Measurements from ENCODE around the gene PCSK4. TPM values are rescaled to one million over a fixed set of nuclear protein-coding genes. Genes with fewer than 3 reads are reported as not detected.

PCSK4 gene
- total and polyA plus RNA-seq, 9 of the 15 experiments (the other 6 are each of a cell fraction or from before 2014, with no cell fraction given): 0.01 to 9.1 (median 2.1) TPM; not detected in 1

DNA sequence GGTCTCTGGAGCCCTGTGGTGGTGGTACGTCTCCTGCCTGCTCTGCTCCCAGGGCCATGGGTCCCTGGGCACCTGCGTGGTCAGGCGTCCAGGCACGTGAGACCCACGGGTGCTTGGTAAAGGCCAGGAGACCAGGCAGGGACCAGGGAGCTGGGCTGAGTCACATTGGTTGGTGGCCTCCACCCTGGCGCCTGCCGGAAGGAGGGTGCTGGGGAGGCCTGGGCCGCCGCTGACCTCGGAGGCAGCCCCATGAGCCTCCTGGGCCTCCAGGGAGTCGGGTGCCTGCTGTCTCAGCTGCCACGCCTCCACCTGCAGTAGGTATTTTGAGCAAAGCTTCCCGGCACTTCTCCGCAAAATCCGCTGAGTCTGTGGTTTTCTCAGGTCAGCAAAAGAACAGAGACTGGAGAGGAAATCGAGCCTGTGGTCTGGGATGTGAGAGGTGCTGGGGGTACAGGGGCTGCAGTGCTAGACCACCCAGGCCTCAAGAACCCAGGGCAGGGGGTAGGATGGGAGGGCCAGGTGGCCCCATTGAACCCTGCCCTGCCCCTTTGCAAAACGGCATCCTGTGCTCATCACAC, 30.1 kb upstream of the PCSK4 start:
- ChIA-PET POLR2A (interaction anchor here (0.5 to 1.0 kb wide), 2 partner anchors 9 to 582 kb away, joined by 3 to 4 read pairs; no protein-coding TSS in a partner anchor), CTCF (ENCODE audit: low intra/inter-chr PET ratio) (no interaction called here)
- Histone ChIP-seq H3K79me2 (ENCODE audit: control insufficient read depth, insufficient read depth, low read length) (no peaks in the 10 kb centered on the region), H4K20me1 (replicated peaks; ENCODE audit: control insufficient read depth, insufficient read depth, low read length) (peaks cover 11% of the 10 kb centered on the region), H3K27me3 (ENCODE audit: control insufficient read depth in 2 of 2, insufficient read depth in 2 of 2, low read length in 2 of 2) (peaks cover 11 to 19% of the 10 kb centered on the region in 2 experiments; a peak in 4 of 5 replicates), H3K9me1 (ENCODE audit: control insufficient read depth, insufficient read depth, low read length) (no peaks in the 10 kb centered on the region), H3K4me2 (ENCODE audit: insufficient read depth, low read length) (no peak overlapping the region), H3K9ac (ENCODE audit: insufficient read depth in 1 of 2, low read depth in 2 of 2, low read length in 2 of 2) (peak overlapping the region in 1 of 2 experiments; percentile 52; a peak in 1 of 4 replicates), H3K27ac (ENCODE audit: extremely low read depth, low read depth, low read length) (no peak overlapping the region), H3K9me3 (replicated peaks; ENCODE audit: control insufficient read depth, insufficient read depth, low read depth, low read length) (peaks cover 3% of the 10 kb centered on the region), H3K36me3 (ENCODE audit: control insufficient read depth, insufficient read depth, low read length) (no peaks in the 10 kb centered on the region), H3K4me1 (replicated peaks in 1 of 2; ENCODE audit: control insufficient read depth in 2 of 2, insufficient read depth in 2 of 2, low read length in 2 of 2) (peaks cover 3 to 43% of the 10 kb centered on the region in 2 experiments; a peak in 3 of 5 replicates), H2AFZ (ENCODE audit: low read depth, low read length) (no peak overlapping the region), H3K4me3 (no peak overlapping the region)
- FAIRE-seq (no peak), DNase-seq (ENCODE audit: extremely low read depth in 1 of 4, low spot score in 3 of 4) (no peak), ATAC-seq (no peak)
- WGBS (ENCODE audit: insufficient coverage, low coverage, missing lambda C conversion rate): 16% methylated on average over 17 of the region's 17 CpGs
- intact Hi-C loops (cut with micrococcal nuclease) (no loop called here), in situ Hi-C loops (cut with MboI) (no loop called here)
- no peak for TF ChIP-seq PHF21A (IDR thresholded peaks at IDR 0.05; ENCODE audit: borderline replicate concordance, low read depth)
- peak; percentile 62 for TF ChIP-seq MAFG (tag; conservative IDR thresholded peaks at IDR 0.05)
- no peak for TF ChIP-seq FUS (optimal IDR thresholded peaks at IDR 0.05; ENCODE audit: low read depth, low read length)
- TF ChIP-seq HNRNPLL (IDR thresholded peaks at IDR 0.05; ENCODE audit: low read depth, low read length, poor library complexity, severe bottlenecking): peak; percentile 40
- TF ChIP-seq SIRT6 (IDR thresholded peaks at IDR 0.05; ENCODE audit: low read depth, low read length): no peak
- peak; percentile 36 for TF ChIP-seq MAFF (IDR thresholded peaks at IDR 0.05; ENCODE audit: low read length)
- TF ChIP-seq C11orf30 (IDR thresholded peaks at IDR 0.05; ENCODE audit: low read depth): peak; percentile 71
- TF ChIP-seq ZNF316 (IDR thresholded peaks at IDR 0.05): peak; percentile 82
- no peak for TF ChIP-seq HMGN3 (IDR thresholded peaks at IDR 0.05; ENCODE audit: borderline replicate concordance, extremely low read depth, insufficient read length, low read depth, low read length)
- no peak for TF ChIP-seq GTF2A2 (tag; IDR thresholded peaks at IDR 0.05)
- TF ChIP-seq MCM3 (IDR thresholded peaks at IDR 0.05): no peak
- no TSS peak for BruUV-seq (replicated peaks)
